CD4-positive, alpha-beta T cell treated with Interleukin-15 for 1 hour (primary cell): Measurements from ENCODE around the gene ZC3H12C.
"Not testable (repeated sequence)": the region's sequence is repeated elsewhere in the genome, so short reads cannot be mapped to it uniquely, and the experiment has no call there.

Source experiments
- DNase-seq: peaks from one replicate; pipeline ENCODE4 v3.0.0-alpha.2; 2020

Gene ZC3H12C

DNA sequence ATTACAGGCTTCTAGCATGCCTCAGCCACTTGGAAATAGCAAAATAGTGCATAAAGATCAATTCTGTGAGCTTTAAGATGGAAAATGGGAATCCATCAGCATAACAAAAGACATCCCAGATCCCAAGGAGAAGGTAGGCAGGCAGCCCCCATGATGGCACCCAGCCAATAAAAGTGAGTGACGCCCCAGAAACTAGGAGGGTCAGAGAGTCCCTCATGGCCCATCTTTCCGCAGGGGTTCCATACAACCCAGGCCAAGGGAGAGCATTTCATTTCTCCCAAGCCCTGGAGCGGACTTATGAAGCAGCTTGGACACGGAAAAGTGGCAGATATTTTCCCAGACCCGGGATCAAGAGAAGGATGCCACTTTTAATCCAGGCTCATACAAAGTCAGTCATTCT lies 93.3 kb downstream of the ZC3H12C start:
- no peak for DNase-seq

DNA sequence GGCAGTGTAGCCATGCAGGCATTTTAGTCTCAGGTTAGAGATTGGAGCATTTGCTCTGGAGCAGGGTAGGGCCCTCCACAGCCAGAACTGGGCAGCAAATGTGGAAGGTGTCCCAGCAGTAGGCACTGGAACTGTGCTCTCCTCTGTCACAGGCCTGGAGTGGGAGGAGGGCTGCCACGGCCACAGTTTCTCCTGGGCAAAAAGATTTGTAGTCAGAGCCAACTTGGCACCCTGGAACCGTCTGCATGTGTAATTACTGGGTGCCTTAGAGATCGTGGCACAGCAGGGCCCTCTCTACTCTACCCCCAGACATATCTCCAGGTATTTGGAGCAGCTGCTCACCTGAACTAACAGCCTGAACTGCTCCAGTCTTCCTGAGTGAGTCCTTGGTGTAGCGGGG lies 93.7 kb downstream of the ZC3H12C start:
- DNase-seq = no peak

DNA sequence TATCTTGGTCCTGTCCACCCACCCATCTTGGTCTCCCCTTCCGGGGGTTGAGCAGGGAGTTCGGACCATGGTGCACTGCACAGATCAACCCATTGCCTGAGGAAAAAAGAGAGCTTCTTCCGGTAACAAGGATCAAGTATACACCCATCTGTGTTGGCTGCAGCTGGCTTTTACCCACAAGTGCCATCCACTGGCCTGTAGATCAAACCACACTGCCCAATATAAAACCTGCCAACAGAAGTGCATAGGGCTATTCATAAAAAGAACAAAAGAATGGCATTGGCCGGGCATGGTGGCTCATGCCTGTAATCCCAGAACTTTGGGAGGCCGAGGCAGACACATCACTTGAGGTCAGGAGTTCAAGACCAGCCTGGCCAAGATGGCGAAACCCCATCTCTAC lies 94.5 kb downstream of the ZC3H12C start:
- DNase-seq = no peak

DNA sequence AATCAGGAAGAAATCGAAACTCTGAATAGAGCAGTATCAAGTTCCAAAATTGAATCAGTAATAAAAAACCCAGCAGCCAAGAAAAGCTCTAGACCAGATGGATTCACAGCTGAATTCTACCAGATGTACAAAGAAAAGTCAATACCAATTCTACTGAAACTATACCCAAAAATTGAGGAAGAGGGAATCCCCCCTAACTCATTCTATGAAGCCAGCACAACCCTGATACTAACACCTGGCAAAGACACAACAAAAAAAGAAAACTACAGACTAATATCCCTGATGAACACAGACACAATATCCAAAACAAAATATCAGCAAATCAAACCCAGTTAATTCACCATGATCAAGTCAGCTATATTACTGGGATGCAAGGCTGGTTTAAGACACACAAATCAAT lies 97.7 kb downstream of the ZC3H12C start:
- DNase-seq = no peak

DNA sequence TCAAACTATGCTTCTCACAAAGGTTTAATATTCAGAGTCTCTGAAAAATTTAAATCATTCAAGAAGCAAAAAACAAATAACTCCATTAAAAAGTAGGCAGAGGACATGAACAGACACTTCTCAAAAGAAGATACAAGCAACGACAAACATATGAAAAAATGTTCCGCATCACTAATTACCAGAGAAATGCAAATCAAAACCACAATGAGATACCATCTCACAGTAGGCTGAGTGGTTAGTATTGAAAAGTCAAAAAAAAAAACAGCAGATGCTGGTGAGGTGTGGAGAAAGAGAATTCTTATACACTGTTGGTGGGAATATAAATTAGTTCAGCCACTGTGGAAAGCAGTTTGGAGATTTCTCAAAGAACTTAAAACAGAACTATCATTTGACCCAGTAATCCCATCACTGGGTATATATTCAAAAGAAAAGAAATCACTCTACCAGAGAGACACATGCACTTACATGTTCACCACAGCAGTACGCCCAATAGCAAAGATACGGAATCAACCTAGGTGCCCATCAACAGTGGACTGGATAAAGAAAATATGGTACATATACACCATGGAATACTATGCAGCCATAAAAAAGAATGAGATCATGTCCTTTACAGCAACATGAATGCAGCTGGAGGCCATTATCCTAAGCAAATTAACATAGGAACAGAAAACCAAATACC lies 99.6 kb downstream of the ZC3H12C start:
- not testable (repeated sequence) for DNase-seq

DNA sequence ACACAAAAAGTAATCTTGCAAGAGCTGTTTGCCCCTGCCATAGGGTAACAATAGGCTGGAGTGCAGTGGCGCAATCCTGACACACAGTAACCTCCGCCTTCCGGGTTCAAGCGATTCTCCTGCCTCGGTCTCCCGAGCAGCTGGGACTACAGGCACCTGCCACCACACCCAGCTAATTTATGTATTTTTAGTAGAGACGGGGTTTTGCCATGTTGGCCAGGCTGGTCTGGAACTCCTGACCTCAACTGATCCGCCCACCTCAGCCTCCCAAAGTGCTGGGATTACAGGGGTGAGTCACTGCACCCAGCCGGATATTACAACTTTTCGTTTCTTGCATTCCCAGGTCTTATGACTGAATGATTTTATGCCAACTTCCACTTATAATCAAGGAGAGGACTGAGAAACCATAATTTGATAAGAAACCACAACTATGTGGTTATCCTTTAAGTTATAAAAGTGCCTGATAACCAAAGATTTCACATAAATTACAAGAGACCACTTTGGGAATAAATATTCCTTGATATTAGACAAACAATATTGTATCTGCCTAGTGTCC lies 101.1 kb downstream of the ZC3H12C start:
- not testable (repeated sequence) for DNase-seq

DNA sequence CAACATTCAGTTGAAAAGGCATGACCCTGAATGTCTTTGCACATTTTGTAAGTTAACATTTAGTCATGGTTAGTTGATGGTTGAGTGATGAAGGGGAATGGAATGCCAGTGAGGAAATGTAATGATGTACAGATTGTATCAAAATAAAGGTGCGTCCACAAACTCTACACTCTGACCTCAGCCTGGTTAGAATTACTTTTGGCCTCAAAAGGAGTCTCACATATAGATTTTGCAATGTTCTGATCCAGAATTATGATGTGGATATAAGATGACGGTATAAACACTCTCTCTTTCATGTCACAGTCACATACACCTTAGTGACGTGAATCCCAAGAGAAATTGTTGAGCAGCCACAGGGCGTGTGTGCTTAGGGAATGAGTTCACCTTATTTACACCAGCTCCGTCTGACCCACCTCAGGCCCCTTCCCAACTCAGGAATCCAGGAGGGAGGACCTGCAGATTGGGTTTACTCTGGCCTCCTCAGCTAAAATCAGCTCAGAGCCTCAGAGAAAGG lies 103.1 kb downstream of the ZC3H12C start:
- no peak for DNase-seq

DNA sequence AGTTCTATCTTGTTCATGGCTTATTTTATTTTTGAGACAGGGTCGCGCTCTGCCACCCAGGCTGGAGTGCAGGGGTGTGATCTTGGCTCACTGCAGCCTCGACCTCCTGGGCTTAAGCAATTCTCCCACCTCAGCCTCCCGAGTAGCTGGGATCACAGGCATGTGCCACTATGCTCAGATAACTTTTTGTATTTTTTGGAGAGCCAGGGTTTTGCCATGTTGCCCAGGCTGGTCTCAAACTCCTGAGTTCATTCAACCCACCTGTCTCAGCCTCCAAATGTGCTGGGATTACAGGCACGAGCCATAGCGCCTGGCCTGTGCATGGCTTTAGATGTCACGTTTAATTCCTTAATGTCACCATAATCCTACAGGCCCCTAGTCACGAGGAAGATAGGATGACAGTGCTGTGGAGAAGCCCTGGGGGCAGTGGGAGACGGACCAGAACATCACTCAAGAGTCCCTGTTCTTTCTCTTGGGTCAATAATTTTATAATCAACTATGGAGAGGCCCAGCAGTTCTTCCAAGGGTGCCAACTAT lies 103.8 kb downstream of the ZC3H12C start:
- DNase-seq = no peak

DNA sequence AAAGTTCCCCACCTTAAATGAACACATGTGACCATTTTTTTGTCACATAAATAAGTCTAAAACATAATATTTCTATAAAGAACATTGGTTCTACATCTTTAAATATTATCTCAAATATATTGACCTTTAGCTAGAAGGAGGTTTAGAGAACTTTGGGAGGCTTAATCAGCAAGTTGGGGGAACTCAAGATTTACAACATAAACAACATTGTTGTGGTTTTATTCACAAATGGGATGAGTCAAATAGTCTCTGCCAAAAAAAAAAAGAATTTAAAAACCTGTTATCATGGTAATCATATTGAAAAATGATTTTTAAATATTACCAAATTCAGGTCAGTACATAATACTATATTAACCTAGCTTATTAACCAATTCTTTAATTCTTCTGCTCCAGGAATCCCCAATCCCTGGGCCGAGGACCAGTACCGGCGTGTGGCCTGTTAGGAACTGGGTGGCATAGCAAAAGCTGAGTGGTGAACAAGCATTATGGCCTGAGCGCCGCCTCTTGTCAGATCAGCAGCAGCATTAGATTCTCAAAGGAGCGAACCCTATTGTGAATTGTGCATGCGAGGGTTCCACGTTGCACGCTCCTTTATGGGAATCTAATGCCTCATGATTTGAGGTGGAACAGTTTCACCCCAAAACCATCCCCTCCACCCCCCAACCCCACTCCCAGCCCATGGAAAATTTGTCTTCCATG lies 105.0 kb downstream of the ZC3H12C start:
- DNase-seq = no peak

DNA sequence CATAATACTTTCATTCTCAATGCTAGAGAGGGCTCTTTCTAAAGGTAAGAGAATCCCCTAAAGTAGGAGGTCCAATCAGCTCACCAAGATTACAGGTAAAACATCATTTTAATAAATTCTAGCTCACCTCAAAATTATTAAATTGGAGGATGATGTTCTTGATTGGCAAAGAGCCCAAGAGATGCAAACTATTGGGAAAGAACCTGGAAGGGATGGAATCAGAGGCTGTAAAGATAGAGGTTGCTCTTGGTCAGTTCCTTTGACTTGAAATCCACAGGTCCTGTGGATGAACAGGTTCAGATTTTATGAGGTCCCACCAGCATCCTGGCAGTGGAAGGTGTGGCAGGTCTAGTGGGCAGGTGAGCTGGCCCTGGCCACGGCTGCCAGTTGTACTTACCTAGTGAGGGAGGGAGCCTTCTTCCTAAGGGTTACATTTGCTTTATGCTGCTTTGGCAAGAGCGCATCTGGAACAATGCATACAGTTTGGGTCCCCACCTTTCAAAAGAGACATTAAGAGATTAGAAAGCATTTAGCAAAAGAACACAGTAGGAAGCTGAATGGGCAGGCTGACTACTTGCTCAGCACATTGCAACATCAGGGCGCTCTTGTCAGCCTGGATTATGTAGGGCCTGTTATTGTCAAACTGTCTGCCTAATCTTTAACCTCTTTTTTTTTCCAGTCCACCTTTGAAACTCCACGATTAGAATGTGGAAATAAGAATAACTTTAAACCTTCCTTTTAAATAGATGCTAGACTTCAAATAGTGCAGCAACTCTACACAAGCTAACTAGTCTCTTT lies 106.2 kb downstream of the ZC3H12C start:
- no peak for DNase-seq

DNA sequence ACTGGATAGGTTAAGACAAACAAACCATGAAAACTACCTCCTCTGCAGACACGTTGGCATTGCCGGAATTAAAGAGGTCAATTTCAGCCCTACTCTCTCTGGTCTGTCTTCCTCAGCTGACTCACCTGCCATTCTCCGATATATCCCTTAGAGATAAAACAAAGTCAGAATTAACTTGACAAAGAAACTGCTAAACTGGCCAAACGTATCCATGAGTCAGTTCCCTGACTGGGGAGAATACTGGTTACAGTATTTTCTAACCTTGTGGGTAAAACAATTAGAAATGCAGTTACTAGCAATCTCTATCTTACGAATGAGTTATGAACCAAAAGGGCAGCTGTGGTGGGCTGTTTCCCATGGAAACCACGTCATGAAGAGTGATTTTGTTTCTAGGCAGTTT lies 107.0 kb downstream of the ZC3H12C start:
- DNase-seq = no peak

DNA sequence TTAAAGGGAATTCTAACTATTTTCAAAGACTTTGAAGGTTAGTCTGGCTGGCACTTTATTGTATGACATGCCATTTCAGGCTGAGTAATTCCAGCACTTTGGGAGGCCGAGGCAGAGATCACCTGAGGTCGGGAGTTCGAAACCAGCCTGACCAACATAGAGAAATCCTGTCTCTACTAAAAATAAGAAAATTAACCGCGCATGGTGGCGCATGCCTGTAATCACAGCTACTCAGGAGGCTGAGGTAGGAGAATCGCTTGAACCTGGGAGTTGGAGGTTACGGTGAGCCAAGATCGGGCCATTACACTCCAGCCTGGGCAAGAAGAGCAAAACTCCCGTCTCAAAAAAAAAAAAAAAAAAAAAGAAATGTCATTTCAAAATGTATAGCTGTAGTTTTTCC lies 107.6 kb downstream of the ZC3H12C start:
- no peak for DNase-seq

DNA sequence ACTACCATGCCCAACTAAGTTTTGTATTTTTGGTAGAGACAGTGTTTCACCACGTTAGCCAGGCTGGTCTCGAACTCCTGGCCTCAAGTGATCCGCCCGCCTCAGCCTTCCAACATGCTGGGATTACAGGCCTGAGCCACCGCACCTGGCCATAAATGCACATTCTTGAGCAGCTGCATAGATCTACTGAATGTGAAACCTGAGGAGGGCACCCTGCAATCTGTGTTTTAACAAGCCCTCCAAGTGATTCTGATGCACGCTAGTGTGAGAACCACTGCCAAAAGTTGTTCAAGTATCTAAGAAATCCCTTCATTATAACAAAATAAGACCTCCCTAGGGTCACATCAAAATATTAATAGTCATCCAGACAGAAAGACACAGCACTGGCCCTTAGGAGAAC lies 113.9 kb downstream of the ZC3H12C start:
- no peak for DNase-seq

DNA sequence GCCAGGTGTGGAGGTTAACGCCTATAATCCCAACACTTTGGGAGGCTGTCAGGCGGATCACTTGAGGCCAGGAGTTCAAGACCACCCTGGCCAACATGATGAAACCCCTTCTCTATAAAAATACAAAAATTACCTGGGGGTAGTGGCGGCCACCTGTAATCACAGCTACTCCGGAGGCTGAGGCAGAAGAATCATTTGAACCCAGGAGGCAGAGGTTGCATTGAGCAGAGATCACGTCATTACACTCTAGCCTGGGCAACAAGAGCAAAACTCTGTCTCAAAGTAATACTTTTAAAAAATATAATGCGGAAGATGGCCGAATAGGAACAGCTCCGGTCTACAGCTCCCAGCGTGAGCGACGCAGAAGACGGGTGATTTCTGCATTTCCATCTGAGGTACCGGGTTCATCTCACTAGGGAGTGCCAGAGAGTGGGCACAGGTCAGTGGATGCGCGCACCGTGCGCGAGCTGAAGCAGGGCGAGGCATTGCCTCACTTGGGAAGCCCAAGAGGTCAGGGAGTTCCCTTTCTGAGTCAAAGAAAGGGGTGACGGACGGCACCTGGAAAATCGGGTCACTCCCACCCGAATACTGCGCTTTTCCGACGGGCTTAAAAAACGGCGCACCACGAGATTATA lies 115.6 kb downstream of the ZC3H12C start:
- not testable (repeated sequence) for DNase-seq

DNA sequence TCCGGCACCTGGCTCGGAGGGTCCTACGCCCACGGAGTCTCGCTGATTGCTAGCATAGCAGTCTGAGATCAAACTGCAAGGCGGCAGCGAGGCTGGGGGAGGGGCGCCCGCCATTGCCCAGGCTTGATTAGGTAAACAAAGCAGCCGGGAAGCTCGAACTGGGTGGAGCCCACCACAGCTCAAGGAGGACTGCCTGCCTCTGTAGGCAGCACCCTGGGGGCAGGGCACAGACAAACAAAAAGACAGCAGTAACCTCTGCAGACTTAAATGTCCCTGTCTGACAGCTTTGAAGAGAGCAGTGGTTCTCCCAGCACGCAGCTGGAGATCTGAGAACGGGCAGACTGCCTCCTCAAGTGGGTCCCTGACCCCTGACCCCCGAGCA lies 116.1 kb downstream of the ZC3H12C start:
- DNase-seq = not testable (repeated sequence)

DNA sequence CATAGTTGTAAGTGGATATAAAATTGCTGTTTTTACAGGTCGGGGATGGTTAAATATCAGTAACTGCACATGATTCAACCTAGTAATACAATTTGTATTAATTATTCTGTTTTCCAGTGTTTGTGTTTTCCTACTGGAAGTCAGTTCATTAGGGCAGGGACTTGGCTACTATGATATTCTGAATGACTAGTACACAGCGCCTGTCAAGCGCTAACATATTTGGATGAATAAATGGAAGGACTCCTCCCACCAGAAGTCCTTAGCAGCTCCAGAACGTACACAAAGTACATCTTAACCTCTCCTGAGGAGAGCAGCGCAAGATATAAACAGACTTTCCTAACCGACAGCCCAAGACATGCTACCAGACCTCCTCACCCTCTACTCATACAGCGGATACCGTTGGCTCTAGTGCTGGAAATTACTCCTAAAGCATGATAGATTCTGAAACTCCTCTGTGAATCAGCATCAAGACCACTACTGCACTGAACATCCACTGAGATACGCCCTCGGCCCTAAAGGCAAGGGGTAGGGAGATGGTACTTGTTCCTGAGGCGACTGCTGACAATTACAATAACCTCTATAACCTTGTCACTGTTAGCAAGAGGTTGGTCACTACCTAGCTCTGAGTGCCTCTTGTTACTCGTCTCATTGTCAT lies 124.2 kb downstream of the ZC3H12C start:
- no peak for DNase-seq

DNA sequence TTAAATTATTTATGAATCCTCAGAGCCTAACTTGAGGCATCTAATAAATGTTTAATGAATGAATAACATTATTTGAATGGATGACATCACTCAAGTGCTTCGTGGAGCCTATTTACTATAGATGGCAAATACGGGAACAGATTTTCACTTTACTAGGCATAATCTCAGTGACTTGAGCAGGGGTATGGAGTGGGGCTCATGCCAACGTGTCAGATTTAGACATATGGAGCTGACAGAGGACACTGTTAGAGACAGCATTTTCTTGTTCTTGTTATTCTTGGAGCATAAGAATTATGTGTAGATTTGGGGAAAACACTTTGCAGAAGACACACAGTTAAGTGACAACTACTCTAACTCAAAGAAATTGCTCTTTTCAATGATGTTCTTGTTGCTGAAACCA lies 124.7 kb downstream of the ZC3H12C start:
- DNase-seq = no peak

DNA sequence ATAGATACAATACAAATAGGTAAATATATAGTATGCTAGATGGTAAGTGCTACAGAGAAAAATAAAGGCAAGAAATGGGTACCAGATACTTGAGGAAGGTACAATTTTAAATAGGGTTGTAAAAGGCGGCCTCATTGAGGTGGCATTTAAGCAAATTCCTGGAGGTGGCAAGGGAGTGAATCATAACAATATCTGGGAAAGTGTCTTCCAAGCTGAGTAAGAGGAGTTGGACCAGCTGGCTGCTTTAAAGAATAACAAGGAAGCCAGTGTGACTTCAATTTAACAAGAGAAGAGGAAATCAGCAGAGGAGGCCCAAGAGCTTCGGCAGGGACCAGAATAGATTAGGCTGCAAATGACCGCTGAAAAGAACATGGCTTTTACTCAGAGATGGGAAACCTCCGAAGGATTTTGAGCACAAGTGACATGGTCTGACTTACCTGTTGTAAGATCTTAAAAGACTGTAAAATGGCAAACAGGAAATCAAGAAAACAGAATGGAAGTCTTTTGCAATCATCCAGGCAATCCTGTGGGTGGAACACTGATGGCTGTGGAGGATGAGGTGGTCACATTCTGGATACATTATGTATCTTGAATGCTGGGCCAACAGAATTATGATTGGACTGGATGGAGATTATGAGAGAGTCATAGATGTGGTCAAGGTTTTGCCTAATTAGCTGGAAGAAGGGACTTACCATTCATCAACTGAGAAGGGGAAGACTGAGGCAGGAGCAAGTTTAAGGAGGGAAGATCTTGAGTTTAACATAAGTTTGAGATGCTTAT lies 126.0 kb downstream of the ZC3H12C start:
- DNase-seq = no peak
